Colonic mucosa (tissue), 4 donors: Measurements from ENCODE around the gene EDIL3. TPM values are rescaled to one million over a fixed set of nuclear protein-coding genes. Genes with fewer than 3 reads are reported as not detected.

Source experiments
- DNase-seq: peaks from one replicate; pipeline ENCODE4 v3.0.0-alpha.2; 2020
- H3K27ac ChIP-seq: fragments of 200-600 bp; one replicate; pipeline ENCODE4 v1.8.0; 2021
- H3K27me3 ChIP-seq: fragments of 200-600 bp; one replicate; pipeline ENCODE4 v1.8.0; 2021
- H3K36me3 ChIP-seq: fragments of 200-600 bp; one replicate; pipeline ENCODE4 v1.8.0; 2021
- H3K4me1 ChIP-seq: fragments of 200-600 bp; one replicate; pipeline ENCODE4 v1.8.0; 2021; ENCODE audit warnings: mild to moderate bottlenecking
- H3K4me3 ChIP-seq: fragments of 200-600 bp; one replicate; pipeline ENCODE4 v1.8.0; 2021
- H3K9ac ChIP-seq, 2 donors: one replicate each; pipeline ENCODE4 v1.7.0; 2013; ENCODE audit warnings: control low read depth in 2 of 2, low read depth in 2 of 2, low read length in 2 of 2
- H3K9me3 ChIP-seq: fragments of 200-600 bp; one replicate; pipeline ENCODE4 v1.8.0; 2021
- CTCF ChIP-seq: fragments of 200-600 bp; IDR thresholded peaks from one replicate; pipeline ENCODE4 v1.8.0; 2022; ENCODE audit warnings: antibody characterized with exemption, mild to moderate bottlenecking
- intact Hi-C: fragments of 100-400 bp; cut with DNase I; formaldehyde crosslinking; loops from one replicate; pipeline ENCODE4 v1.14.1; 2022
- total RNA-seq, 2 donors: library from RNA; stranded (reverse); fragmentation: NEBNext Ultra II Directional in 1 of 2; extraction: Animal tissue kit (Norgen Biotek cat#: 25700) in 1 of 2; gene quantifications; one replicate each; pipeline ENCODE4 v1.2.1, GENCODE V29; 2021
- donor health status: healthy.
- donor health status: DM: no; HTN: no; CAD: no.
- donor health status: DM: no; HTN: no; CAD: no.

EDIL3 gene
- total RNA-seq, 2 donors from 2014 or later = 23.6 to 27.5 TPM

- intact Hi-C loops = no loop called here
- H3K36me3 ChIP-seq = no peaks in the 10 kb centered on the region
- H3K4me3 ChIP-seq = no peak overlapping the region
- no peak for TF ChIP-seq CTCF
- no peak overlapping the region for H3K27ac ChIP-seq
- no peaks in the 10 kb centered on the region for H3K4me1 ChIP-seq
- no peaks in the 10 kb centered on the region for H3K9me3 ChIP-seq
- no peak for DNase-seq
- no peaks in the 10 kb centered on the region for H3K27me3 ChIP-seq
- H3K9ac ChIP-seq = no peak overlapping the region
Observed at GRCh38 chr5:84239494-84239893, 145.2 kb downstream of the EDIL3 start.

GRCh38 chr5:84237126-84237525 is 147.6 kb downstream of the EDIL3 start:
- intact Hi-C loops = no loop called here

GRCh38 chr5:84231433-84231832 is 153.2 kb downstream of the EDIL3 start:
- H3K4me3 ChIP-seq = no peak overlapping the region
- TF ChIP-seq CTCF = no peak
- H3K9me3 ChIP-seq = no peaks in the 10 kb centered on the region
- peak; percentile 40 for DNase-seq
- H3K9ac ChIP-seq = no peak overlapping the region
- no peaks in the 10 kb centered on the region for H3K27me3 ChIP-seq
- intact Hi-C loops = no loop called here
- no peaks in the 10 kb centered on the region for H3K36me3 ChIP-seq
- H3K4me1 ChIP-seq = no peaks in the 10 kb centered on the region
- no peak overlapping the region for H3K27ac ChIP-seq

More at GRCh38 chr5:84237126-84237525, 147.6 kb downstream of the EDIL3 start:
- no peak overlapping the region for H3K27ac ChIP-seq
- no peak for TF ChIP-seq CTCF
- H3K4me1 ChIP-seq = no peaks in the 10 kb centered on the region
- no peak overlapping the region for H3K9ac ChIP-seq
- no peaks in the 10 kb centered on the region for H3K9me3 ChIP-seq
- no peaks in the 10 kb centered on the region for H3K27me3 ChIP-seq
- H3K4me3 ChIP-seq = no peak overlapping the region
- H3K36me3 ChIP-seq = no peaks in the 10 kb centered on the region
- no peak for DNase-seq

GRCh38 chr5:84229045-84229444 is 155.6 kb downstream of the EDIL3 start:
- H3K4me3 ChIP-seq = no peak overlapping the region
- no peak for DNase-seq
- no peaks in the 10 kb centered on the region for H3K27me3 ChIP-seq
- intact Hi-C loops = no loop called here
- no peaks in the 10 kb centered on the region for H3K9me3 ChIP-seq
- no peak overlapping the region for H3K27ac ChIP-seq
- no peak for TF ChIP-seq CTCF
- no peaks in the 10 kb centered on the region for H3K36me3 ChIP-seq
- H3K4me1 ChIP-seq = no peaks in the 10 kb centered on the region
- H3K9ac ChIP-seq = no peak overlapping the region

- no peak for DNase-seq
- no peak for TF ChIP-seq CTCF
- H3K27ac ChIP-seq = no peak overlapping the region
- no peak overlapping the region for H3K4me3 ChIP-seq
- no peaks in the 10 kb centered on the region for H3K4me1 ChIP-seq
- H3K9ac ChIP-seq = no peak overlapping the region
- no peaks in the 10 kb centered on the region for H3K27me3 ChIP-seq
- intact Hi-C loops = no loop called here
- H3K36me3 ChIP-seq = no peaks in the 10 kb centered on the region
- no peaks in the 10 kb centered on the region for H3K9me3 ChIP-seq
Observed at GRCh38 chr5:84228266-84228665, 156.4 kb downstream of the EDIL3 start.

GRCh38 chr5:84227236-84227635 is 157.4 kb downstream of the EDIL3 start:
- TF ChIP-seq CTCF = no peak
- no peak for DNase-seq
- Histone ChIP-seq H3K9me3 (no peaks in the 10 kb centered on the region), H3K9ac (no peak overlapping the region), H3K4me3 (no peak overlapping the region), H3K27me3 (no peaks in the 10 kb centered on the region), H3K36me3 (no peaks in the 10 kb centered on the region), H3K4me1 (no peaks in the 10 kb centered on the region), H3K27ac (no peak overlapping the region)
- intact Hi-C loops = no loop called here
